C4-2B (cell line): Measurements from ENCODE around the gene TMEM147.

Experiments
- CTCF ChIP-seq: fragments of 450-650 bp; conservative IDR thresholded peaks from 2 replicates; pipeline ENCODE4 v1.5.1; 2017; ENCODE audit warnings: mild to moderate bottlenecking
- ZFX ChIP-seq: fragments of 450-650 bp; IDR thresholded peaks from 2 replicates; pipeline ENCODE4 v1.6.1; 2017

DNA sequence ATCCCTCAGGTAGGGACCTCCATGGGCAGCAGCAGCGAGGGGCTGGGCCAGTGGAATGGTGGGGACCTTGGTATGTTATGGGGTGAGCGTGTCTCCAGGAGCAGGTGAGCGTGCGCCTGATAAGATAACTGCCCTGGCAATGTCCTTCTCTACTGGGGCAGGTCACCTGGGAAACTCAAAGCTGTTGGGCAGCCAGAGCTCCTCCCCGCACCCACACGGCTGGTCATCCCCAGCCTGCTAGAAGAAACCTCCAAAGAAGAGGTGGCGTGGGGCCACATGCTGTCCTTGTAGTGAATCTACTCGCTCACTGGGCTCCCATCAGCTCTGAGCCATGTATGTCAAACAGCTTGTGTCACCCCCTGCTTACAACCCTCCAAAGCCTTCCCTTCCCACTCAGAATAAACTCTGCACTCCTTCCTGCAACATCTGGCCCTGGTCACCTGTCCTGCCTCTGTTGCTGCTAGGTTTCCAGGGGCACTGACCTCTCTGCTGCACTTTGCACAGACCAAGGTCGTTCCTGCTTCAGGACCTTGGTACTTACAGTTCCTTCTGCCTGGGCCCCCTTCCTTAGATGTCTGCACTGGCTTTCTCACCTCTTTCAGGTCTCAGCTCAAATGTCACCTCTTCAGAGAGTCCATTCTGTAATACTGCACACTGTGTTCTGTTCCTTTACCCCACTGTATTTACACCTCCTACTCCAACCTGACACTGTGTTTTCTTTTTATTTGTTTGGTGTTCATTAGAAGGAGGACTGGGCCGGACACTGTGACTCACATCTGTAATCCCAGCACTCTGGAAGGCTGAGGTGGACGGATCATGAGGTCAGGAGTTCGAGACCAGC lies 19.8 kb downstream of the TMEM147 start:
- TF ChIP-seq CTCF = no peak
- TF ChIP-seq ZFX = no peak
